Measurements from ENCODE around the gene BRD3.

DNA sequence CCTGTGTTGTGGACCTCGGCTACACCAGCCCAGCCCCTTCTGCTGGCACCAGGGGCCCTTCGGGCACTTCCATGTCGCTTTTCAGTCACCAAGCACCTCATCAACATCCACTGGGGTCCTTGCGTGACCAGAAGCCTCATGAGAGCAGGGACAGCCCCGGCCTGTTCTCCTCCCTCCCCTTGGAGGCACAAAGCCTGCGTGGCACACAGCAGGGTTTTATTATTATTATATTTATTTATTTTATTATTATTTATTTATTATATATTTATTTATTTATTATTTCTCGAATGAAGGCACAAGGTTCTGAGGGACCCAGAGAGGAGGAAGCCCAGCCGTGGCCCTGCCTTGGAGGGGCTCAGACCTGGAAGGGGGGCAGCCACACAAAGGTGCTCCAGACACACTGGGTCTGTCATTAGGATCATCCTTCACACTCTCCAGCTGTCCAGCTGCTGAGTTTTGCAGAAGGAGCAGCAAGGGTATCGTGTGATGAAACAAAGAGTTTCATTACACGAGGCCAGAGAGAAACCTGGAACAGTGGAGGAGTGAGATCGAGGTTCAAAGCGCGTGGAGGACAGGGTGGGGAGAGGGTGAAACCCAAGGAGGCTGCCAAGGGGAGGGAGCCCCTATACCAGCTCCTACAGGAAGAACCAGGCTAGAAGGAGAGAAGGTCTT lies 80.9 kb downstream of the BRD3 start:
- TF ChIP-seq, protein P1, sequence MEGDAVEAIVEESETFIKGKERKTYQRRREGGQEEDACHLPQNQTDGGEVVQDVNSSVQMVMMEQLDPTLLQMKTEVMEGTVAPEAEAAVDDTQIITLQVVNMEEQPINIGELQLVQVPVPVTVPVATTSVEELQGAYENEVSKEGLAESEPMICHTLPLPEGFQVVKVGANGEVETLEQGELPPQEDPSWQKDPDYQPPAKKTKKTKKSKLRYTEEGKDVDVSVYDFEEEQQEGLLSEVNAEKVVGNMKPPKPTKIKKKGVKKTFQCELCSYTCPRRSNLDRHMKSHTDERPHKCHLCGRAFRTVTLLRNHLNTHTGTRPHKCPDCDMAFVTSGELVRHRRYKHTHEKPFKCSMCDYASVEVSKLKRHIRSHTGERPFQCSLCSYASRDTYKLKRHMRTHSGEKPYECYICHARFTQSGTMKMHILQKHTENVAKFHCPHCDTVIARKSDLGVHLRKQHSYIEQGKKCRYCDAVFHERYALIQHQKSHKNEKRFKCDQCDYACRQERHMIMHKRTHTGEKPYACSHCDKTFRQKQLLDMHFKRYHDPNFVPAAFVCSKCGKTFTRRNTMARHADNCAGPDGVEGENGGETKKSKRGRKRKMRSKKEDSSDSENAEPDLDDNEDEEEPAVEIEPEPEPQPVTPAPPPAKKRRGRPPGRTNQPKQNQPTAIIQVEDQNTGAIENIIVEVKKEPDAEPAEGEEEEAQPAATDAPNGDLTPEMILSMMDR (conservative IDR thresholded peaks at IDR 0.05; ENCODE audit: low read length) = no peak
- TF ChIP-seq EZH2phosphoT487 (IDR thresholded peaks at IDR 0.05; ENCODE audit: borderline replicate concordance) = no peak
